MV-4-11 (cell line): ENCODE results near the gene INO80E.
"Not testable (repeated sequence)": the region's sequence is repeated elsewhere in the genome, so short reads cannot be mapped to it uniquely, and the experiment has no call there.

ENCODE experiments used
- DNase-seq: peaks from one replicate; lab custom pipeline; 2025; lab: John Stamatoyannopoulos, UW

INO80E gene

DNA sequence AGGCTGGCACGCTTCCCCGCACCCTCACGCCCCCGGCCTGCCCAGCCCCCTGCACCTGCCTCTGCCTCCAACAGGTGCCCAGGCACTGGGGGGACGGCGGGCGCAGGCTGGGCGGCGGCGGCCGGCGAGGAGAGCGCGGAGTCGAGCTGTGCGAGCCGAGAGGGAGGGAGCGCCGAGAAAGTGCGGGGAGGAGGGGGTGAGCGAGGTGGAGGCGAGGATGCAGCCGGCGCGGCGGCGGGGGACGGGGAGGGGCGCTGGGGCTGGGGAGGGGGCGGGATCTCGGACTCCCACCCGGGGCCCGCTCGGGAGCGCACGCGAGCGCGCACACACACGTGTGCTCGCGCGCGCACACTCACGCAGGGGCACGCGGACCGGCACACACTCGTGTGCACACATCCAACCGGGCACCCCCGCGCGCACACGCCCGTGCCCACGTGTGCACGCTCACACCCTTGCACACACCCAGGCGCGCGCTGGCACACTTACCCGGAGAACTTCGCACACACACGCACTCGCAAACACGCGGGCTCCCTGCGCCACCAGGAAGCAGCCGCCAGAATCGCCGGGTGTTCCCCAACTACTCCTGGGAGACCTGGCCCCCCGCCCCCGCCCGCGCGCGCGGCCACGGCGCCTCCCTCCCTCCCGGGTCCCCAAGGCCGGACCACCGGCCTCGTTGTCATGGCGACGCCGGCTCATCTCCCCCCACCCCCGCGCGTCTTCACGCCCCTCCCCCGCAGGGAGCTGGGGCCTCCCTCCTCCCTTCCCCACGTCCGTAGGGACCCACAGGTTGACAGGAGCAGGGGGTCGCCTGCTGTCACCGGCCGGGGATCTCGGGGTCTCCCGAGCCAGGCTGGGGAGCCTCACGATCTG is 15.0 kb downstream of the INO80E start, which contains the start of gene DOC2A:
Gene DOC2A, minus strand, starts transcription at position 184 of the 870 bp plus-strand sequence. CDS start 805 bp downstream, outside the sequence.
- DNase-seq, result no peak

DNA sequence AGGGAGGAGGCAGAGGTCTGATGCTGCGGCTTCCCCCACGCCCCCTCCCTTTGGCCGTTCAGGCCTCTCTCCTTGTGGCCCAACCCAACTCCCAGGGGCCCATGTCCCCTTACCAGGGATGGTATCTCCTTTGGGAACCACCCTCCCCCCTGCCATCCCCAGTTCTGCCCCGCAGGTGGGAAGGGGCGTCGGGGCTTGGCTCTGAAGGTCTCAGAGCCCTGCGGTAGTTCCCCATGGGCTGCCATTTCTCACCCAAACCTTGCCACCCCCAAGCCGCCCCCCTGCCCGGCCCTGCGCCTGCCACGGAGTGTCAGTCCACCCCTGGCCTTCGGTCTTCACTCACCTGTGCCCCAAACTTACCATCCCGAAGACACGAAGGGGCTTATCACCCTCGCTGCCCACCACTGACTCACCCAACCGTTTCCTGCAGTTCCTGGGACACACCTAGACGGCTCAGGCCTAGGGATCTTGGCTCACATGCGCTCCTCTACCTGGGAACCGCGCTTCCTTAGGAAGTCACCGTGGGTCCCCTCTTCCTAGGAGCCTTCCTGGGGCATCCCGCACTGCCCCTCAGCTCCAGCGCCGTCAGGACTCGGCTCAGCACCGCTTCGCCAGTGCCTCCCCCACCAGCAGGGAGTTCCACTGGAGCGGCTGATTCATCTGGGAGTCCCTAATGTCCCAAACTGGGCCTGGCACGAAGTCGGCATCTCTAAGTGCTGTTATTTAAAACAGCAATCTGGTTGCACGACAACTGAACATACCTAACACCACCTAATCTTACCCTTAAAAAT is 15.9 kb downstream of the INO80E start:
- no peak for DNase-seq

DNA sequence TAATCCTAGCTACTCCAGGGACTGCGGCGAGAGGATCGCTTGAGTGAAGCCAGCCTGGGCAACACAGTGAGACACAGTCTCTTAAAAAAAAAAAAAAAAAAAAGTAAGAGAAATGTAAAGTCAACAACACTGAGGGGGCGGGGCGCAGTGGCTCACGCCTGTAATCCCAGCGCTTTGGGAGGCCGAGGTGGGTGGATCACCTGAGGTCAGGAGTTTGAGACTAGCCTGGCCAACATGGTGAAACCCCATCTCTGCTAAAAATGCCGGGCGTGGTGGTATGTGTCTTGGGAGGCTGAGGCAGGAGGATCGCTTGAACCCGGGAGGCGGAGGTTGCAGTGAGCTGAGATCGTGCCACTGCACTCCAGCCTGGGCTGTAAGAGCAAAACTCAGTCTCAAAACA is 16.6 kb downstream of the INO80E start:
- not testable (repeated sequence) for DNase-seq

DNA sequence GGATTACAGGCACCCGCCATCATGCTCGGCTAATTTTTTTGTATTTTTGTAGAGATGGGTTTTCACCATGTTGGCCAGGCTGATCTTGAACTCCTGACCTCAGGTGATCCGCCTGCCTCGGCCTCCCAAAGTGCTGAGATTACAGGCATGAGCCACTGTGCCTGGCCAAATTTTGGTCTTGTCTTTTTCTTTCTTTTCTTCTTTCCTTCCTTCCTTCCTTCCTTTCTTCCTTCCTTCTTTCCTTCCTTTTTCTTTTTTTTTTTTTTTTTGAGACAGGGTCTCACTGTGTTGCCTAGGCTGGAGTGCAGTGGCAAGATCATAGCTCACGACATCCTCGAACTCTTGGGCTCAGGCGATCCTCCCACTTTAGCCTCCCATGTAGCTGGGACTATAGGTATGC is 19.4 kb downstream of the INO80E start:
- DNase-seq, result not testable (repeated sequence)

DNA sequence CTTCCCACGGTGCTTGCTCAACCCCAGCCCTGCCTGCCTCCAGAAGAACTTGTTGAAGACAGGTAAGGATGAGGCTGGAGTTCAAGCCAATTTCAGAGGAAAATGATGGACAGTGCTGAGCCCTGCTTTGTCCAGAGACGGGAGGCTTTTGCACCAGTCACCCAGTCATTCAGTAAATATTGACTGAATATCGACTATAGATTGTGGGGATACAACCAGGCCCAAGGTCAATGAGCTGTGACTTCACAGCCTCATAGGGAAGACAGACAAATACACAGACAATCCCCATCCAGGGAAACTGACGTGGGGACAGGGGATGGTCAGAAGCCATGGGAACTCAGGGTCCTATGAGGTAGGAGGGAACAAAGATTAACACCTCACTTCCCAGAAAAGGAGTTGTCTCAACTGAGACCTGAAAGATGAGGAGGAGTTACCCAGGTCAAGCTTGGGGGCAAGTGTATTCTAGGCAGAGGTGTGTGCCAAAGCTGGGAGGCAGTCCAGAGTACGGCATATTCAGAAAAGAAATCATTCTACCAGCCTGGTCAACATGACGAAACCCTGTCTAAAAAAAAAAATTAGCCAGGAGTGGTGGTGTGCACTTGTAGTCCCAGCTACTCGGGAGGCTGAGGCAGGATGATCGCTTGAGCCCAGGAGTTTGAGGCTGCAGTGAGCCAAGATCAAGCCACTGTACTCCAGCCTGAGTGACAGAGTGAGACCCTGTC is 20.7 kb downstream of the INO80E start:
- DNase-seq, result no peak

DNA sequence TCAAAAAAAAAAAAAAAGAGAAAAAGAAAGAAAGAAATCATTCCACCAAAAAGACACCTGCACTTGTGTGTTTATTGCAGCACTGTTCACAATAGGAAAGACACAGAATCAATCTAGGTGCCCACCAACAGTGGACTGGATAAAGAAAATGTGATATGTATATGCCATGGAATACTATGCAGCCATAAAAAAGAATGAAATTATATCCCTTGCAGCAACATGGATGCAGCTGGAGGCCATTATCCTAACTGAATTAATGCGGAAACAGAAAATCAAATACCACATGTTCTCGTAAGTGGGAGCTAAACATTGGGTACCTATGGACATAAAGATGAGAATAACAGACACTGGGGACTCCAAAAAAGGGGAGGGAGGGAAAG is 21.2 kb downstream of the INO80E start:
- DNase-seq, result no peak

DNA sequence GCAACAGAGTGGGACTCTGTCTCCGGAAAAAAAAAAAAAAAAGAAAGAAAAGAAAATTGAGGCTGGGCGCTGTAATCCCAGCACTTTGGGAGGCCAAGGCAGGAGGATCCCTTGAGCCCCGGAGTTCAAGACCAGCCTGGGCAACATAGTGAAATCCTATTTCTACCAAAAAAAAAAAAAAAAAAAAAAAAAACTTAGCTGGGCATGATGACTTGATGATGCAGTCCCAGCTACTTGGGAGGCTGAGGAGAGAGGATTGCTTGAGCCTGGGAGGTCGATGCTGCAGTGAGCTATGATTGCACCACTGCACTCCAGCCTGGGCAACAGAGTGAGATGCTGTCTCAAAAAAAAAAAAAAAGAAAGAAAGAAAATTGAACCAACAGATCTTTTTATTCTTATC is 21.9 kb downstream of the INO80E start:
- DNase-seq, result not testable (repeated sequence)

DNA sequence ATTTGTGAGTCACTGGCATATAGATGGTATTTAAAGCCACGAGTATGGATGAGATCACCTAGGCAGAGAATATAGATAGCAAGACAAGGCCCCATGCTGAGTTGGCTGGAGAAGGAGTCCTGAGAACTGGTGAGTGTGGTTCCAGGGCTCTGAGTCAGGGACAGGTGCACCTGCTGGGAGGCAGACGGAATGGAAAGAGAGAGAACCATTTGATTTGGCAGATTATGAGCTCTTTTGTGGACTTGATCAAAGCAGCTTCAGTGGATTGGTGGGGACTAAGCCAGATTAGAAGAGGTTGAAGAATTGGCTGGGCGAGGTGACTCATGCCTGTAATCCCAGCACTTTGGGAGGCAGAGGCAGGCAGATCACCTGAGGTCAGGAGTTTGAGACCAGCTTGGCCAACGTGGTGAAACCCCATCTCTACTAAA is 22.7 kb downstream of the INO80E start:
- DNase-seq, result no peak

DNA sequence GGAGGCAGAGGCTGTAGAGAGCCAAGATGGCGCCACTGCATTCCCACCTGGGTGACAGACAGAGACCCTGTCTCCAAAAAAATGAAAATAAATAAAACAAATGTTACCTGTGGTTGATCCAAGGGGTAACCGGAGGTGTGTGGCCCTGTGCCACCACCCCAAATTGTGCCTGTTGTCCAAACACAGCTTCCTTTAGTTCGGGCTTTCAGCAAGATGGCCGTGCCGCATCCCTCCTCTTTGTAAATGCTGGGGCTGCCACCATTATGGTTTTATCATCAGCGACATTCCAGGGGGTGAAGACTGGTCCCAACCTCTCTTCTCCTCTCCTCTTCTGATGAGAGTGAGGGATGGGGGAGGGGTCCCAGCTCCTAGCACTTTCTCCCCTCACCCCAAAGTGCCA is 26.8 kb downstream of the INO80E start, which contains the start of gene C16orf92:
Gene C16orf92, plus strand, starts transcription at position 312 of the 400 bp plus-strand sequence. CDS start 143 bp downstream, outside the sequence.
- no peak for DNase-seq

DNA sequence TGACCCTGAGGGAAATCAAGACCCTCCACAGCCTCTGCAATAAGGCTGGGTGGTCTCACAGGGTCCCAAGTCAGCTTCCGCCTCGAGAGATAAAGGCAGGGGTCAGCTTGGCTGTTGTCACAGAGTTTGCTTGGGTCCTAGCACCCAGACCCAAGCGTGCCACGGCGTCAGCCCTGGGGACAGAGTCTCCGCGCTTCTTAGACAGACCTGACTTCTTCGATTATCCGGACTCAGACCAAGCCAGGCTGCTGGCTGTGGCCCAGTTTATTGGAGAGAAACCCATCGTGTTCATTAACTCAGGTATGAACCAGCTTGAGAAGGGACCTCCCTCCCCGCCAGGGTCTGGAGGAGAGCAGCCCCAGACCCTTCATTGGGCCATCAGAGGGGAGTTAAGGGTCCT is 27.5 kb downstream of the INO80E start:
- DNase-seq, result no peak

DNA sequence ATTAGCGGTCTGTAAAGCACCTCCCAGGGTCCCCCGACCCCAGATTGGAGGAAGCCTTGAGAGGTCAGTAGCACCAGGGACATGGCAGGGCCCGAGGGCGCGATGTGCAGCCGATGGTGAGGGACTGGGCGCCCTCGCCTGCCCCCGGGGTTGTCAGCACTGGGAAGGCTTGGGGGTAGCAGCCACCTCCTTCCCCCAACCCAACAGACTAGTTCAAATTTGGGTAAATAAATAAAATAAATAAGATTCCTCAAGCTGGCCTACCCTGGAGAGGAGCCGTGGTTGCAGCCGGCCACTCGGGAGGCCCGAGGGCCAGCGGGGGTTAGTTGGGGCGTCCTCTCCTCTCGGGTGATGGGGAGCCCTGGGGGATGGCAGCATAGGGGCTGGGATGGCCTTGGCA is 28.4 kb downstream of the INO80E start:
- no peak for DNase-seq

DNA sequence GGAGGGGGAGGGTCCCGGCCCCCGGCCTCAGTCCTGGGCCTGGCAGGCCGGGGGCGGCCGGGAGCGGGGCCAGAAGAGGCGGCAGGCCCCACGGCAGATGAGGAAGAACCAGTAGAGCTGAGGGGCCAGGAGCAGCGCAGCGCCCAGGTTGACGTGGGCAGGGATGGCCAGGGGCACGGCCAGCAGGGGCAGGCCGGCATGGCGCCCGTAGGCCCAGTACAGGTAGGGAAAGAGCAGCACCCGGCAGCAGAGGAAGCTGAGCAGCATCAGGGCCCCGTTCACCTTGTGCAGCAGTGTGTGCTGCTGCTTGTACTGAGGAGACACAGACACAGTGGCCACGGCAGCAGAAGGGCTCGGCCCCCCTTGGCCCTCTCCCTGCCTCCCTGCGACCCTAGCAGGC is 29.1 kb downstream of the INO80E start:
- no peak for DNase-seq

DNA sequence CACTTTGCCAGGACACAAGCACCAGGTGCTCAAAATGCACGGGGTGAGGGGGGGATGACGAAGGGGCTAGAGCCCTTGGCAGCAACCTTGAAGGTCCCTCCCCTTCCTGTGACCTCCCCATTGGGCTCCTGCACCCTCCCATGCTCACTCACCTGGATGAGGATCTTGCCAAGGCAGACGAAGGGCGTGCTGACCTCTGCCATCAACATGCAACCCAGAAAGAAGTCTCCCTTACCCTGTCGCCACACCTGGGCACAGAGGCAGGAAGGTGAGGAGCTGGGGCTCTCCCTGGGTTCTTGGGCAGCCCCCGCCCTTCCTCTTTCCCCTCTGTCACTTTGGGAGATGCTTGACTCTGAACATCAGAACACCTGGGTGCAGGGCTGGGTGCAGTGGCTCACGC is 29.5 kb downstream of the INO80E start:
- no peak for DNase-seq

DNA sequence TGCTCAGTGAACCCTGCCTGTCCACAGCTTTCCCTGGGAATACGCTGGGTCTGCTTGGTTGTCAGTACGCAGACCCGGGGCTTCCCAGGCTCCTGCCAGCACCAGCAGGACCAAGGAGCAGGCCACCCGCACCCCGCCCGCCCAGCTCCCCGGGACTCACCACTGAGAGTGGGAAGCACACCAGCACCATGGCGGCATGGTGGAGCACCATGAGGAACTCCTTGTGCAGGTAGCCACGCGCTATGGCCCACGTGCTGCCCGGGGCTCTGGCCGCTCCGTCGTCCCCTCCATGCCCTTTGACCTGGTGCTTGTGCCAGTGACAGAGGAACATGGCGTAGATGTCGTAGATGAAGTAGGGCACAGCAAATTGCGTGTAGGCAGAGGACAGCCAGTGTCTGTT is 30.4 kb downstream of the INO80E start:
- DNase-seq, result no peak

DNA sequence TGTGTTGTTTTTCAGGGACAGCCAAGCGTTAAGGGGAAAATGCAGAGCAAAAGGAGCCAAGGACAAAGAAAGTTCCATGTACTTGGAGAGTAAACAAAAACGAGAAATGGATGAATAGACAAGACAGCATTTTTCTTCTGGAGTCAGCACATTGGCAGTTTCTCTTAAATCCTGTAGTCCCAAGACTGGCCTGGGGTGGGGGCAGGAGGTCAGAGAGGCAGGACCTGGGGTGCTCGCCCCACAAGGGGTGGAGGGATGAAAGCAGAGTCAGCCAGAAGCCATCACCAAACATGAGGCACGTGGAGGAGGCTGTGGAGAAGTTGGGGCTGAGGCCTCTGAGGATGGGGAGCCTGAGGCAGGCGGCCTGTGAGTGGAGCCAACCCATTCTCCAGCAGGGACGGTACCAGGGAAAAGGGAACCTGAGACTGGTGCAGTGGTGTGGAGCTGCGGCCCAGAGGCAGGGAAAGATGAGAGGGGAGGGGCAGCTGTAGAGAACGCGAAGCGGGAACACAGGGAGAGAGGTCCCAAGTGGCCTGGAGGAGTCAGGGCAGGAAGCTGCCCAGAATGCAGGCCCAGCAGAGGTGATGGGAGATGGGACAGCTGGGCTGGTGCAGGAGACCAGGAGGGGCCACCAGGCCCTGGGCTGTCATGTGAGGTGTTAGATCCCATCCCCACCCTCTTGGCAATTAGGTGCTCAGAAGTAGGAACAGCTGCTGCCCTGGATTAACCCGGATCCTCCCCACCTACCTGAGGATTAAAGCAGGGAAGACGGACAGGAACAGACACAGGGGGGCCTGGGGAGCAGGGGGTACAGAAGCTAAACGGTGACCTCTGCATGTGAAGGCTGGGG is 31.8 kb downstream of the INO80E start:
- no peak for DNase-seq

DNA sequence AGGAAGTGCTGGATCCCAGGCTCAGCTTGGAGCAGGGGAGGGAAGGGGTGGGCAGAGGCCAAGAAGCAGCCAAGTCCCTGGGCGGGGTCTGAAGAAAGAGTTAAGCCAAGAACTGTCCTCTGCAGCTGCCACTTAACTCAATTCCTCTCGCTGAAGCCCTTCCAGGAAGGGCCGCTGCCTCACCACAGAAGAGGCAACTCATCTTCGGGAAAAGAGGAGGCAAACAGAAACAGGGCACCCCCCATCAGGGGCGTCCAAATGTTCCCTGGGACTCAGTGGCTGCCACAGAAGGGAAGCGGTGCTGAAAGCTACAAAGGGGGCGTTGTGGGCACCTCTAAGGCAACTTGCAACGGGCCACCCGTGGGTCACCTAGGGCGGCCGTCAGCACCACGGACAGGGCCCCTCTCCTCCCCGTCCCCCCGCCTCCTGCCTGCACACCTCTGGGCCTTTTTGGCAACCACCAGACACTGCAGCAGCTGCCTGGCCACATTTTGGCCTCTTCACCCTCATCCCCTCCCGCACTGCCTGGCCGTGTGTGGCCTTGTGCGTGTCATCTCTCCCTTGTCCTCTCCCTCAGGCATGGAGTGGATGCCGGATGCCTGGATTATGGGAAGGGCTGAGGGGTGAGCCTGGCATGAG is 32.5 kb downstream of the INO80E start:
- DNase-seq, result peak; percentile 21

DNA sequence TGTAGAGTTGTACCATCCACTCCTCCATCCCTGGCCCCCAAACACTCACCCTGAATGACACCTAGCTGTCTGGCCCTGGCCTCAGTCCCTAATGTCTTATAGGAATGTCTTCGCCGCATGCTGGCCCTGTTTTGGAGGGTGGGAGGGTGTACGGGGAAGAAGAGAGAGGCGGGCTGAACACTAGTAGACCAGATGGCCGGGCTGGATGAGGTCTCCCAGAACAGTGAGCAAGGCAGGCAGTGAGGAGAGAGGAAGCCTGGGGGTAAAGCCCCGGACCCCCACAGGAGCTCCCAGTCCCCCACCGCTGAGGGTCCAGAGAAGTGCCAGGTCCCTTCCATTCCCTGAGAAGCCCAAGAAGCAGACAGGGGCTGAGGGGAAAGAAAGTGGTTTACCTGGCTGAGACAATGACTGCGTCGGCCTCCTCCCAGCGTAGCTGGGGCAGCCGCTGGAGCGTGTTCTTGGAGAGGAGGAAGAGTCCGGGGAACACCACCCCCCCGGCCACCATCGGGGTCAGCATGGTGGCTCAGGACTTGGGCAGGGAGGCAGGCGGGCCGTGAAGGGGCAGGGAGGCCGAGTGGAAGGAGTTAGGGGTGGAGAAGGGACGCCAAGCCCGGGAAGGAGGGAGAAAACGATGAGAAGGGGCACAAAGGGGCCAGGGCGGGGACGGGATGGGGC is 34.1 kb downstream of the INO80E start:
- no peak for DNase-seq

DNA sequence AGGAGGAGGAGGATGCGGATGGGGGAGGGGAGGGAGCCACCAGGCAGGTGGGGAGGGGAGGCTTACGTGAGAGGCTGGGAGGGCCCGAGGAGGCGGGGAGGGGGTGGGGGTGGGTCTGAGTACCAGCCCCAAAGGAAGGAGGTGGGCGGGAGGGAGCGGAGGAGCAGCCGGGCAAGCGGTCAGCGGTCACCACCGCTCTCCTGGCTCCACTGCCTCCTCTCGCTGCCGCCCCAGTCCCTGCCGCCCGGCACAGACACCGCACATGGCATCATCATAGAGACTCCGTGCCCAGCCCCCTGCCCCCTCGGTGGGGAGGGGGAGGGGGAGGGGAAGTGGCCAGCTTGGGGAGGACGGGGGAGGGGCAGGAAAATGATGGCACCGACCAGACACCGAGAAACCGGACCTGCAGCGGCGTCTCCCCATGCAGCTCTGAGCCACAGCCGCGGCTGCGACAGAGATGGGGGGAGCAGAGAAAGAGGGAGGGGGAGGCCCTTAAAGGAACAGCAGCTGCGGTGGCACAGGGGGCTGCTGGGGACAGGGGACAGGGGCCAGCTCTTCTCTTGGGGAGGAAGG is 34.9 kb downstream of the INO80E start, which contains the start of gene TLCD3B:
Gene TLCD3B, minus strand, starts transcription at position 431 of the 573 bp plus-strand sequence. CDS start 744 bp downstream, outside the sequence.
- DNase-seq, result no peak

DNA sequence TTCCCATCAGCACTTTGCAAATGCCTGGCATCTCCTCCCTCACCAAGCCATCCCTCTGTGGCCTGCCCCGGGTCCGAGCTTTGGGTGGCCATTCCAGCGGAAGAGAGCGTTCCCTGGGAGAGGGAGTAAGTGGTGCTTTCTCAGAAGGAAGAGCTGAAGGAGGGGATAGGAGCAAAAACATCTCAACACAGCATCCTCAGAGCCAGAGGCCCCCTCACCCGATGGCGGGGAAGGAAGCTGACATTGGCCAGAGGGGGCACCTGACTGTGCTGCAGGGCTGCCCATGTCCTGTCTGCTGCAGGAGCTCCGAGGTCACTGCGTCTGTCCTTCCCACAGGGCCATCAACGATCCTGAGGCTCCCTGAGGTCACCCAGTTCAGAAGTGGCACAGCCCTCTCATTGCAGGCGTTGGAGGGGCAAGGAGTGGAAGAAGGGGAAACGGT is 35.5 kb downstream of the INO80E start:
- DNase-seq, result no peak
